ENCODE measurements around the gene ERP27.

ERP27 gene

DNA sequence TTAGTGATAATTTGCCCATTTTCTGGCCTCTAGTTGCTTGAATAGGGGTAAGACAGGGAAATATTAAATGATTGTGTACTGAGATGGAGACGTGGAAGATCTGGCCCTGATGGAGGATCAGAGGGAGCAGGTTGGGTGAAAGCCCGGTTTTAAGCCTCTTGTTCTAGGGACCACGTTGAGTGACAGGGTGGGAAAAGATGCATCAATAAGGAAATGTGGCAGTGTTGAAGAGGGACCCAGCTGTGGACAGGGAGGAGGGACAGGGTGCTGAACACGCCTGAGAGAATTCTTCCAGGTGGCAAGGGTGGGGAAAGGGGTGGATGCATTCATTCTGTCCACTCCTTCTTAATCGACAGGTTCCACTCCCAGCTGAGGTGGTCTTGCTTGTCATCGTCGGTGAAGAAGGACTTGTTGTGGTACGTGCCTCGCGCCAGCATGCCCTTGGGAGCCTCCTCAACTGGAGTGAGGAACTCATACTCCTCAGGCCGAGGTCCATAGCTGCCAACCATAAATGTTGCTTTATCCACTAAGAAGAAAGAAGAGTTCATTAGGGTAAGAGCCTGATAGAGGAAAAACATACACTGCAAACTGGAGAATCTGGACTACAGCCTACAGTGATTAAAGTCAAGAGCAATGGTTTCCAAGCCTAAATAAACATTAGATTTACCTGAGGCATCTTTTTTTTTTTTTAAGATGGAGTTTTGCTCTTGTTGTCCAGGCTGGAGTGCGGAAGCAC lies 4.0 kb upstream of the ERP27 start:
- no peaks in the 10 kb centered on the region for H3K36me3 ChIP-seq
- no peaks in the 10 kb centered on the region for H3K27me3 ChIP-seq
- H3K9me3 ChIP-seq = no peaks in the 10 kb centered on the region
- TF ChIP-seq, protein P1, sequence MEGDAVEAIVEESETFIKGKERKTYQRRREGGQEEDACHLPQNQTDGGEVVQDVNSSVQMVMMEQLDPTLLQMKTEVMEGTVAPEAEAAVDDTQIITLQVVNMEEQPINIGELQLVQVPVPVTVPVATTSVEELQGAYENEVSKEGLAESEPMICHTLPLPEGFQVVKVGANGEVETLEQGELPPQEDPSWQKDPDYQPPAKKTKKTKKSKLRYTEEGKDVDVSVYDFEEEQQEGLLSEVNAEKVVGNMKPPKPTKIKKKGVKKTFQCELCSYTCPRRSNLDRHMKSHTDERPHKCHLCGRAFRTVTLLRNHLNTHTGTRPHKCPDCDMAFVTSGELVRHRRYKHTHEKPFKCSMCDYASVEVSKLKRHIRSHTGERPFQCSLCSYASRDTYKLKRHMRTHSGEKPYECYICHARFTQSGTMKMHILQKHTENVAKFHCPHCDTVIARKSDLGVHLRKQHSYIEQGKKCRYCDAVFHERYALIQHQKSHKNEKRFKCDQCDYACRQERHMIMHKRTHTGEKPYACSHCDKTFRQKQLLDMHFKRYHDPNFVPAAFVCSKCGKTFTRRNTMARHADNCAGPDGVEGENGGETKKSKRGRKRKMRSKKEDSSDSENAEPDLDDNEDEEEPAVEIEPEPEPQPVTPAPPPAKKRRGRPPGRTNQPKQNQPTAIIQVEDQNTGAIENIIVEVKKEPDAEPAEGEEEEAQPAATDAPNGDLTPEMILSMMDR (IDR thresholded peaks at IDR 0.05; ENCODE audit: low read depth, low read length) = no peak
- H3K4me1 ChIP-seq = no peaks in the 10 kb centered on the region
- no peak overlapping the region for H3K4me3 ChIP-seq (ENCODE audit: low read depth, low read length)
- DNase-seq = no peak

DNA sequence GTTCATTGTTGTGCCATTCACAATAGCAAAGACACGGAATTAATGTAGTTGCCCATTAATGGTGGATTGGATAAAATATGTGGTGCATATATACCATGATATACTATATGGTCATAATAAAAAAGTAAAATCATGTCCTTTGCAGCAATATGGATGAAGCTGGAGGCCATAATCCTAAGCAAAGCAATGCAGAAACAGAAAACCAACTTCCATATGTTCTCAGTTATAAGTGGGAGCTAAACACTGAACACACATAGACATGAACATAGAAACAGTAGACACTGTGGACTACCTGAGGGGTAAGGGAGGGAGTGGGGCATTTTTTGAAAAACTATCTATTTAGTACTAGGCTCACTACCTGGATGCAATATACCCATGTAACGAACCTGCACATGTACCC lies 3.0 kb upstream of the ERP27 start:
- TF ChIP-seq, protein P1 (IDR thresholded peaks at IDR 0.05; ENCODE audit: low read depth, low read length) = no peak
- Histone ChIP-seq H3K9me3 (no peaks in the 10 kb centered on the region), H3K4me1 (peaks cover 2% of the 10 kb centered on the region; the same call in 1 of the 2 replicates), H3K36me3 (no peaks in the 10 kb centered on the region), H3K4me3 (ENCODE audit: low read depth, low read length) (no peak overlapping the region), H3K27me3 (no peaks in the 10 kb centered on the region)
- DNase-seq = no peak

DNA sequence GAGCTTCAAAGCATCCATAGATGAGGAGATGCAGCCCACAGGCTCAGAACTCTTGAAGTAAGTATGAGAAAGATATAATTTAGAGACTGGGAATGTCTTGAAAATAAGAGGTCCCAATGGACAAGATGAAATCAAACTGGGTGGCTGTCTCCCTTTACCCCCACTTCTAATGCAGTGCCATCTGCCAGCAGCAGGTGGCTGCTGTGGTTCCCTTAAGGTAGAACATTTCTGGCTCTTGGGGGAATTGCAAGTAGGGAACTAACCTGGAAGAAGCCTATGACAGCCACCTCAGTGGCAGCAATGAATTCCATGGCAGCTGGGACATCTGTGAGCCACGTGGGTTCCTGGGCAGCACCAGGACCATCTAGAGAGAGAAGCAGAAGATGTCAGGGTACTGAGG lies 648 bp downstream of the ERP27 start:
- no peaks in the 10 kb centered on the region for H3K9me3 ChIP-seq
- peaks cover 4% of the 10 kb centered on the region; the same call in 1 of the 2 replicates for H3K4me1 ChIP-seq
- no peak for DNase-seq
- no peak overlapping the region for H3K4me3 ChIP-seq (ENCODE audit: low read depth, low read length)
- TF ChIP-seq, protein P1 (IDR thresholded peaks at IDR 0.05; ENCODE audit: low read depth, low read length) = peak; percentile 41
- H3K36me3 ChIP-seq = no peaks in the 10 kb centered on the region
- H3K27me3 ChIP-seq = no peaks in the 10 kb centered on the region

DNA sequence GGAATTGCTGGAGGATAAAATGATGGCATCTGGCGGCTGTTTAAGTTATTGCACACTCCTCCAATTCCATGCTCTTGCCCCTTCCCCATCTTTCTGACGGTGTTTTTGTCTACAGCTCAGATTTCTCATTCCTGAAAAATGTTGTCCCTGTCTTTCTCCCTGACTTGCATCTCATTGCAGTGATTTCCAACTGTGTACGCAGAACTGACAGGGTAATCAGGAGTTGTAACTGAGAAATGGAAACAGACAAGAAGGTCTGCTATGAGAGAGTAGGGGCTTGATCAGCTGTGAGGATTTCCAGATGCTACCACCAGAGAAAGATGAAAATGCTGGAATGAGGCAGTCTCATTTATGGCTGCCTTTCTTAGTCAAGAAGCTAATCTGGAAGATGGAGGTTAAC lies 1.3 kb downstream of the ERP27 start:
- Histone ChIP-seq H3K9me3 (no peaks in the 10 kb centered on the region), H3K4me3 (ENCODE audit: low read depth, low read length) (no peak overlapping the region), H3K4me1 (peaks cover 4% of the 10 kb centered on the region; the same call in 1 of the 2 replicates), H3K36me3 (no peaks in the 10 kb centered on the region), H3K27me3 (no peaks in the 10 kb centered on the region)
- DNase-seq = no peak
- TF ChIP-seq, protein P1 (IDR thresholded peaks at IDR 0.05; ENCODE audit: low read depth, low read length) = peak; percentile 17

DNA sequence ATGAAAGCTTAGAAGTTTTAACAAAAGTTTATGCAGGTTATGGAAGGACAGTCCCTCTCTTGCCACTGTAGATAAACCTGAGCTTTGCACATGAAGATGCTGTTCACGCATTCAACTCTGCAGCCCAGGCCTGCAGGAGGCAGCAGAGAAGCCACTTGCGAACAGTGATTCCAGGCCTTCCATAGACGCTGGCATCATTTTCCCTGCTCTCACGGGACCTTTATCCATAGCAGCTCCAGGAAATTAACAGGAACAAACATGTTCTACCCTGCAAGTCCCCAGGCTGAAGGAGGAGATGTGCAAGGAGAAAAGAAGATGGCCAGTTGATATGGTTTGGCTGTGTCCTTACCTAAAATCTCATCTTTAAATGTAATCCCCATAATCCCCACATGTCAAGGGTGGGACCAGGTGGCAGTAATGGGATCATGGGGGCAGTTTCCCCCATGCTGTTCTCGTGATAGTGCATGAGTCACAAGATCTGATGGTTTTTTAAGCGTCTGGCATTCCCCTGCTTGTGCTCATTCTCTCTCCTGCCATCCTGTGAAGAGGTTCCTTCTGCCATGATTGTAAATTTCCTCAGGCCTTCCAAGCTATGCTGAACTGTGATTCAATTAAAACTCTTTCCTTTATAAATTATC lies 2.0 kb downstream of the ERP27 start:
- Histone ChIP-seq H3K4me1 (peaks cover 4% of the 10 kb centered on the region; the same call in 1 of the 2 replicates), H3K36me3 (no peaks in the 10 kb centered on the region), H3K9me3 (no peaks in the 10 kb centered on the region), H3K27me3 (no peaks in the 10 kb centered on the region), H3K4me3 (ENCODE audit: low read depth, low read length) (no peak overlapping the region)
- DNase-seq = peak; percentile 64
- TF ChIP-seq, protein P1 (IDR thresholded peaks at IDR 0.05; ENCODE audit: low read depth, low read length) = peak; percentile 82

DNA sequence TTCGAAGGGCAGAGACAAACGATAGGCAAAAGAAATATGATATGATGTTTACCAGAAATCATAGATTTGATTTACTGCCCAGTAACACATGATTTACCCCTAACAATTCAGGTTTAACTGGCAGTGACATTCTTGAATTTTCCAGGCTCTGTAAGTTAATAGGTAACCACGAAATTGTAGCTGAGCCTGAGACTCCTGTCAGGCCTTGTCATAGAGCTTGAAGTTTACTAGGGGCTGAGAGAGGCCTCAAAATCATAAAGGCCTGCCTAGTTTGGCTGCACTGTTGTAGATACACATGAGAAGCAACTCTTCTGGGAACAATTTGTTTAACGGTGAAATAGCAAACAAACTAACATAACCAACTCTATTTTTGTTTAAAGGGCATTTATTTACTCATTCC lies 3.3 kb downstream of the ERP27 start:
- Histone ChIP-seq H3K4me3 (ENCODE audit: low read depth, low read length) (no peak overlapping the region), H3K36me3 (no peaks in the 10 kb centered on the region), H3K27me3 (no peaks in the 10 kb centered on the region), H3K9me3 (no peaks in the 10 kb centered on the region), H3K4me1 (peaks cover 4% of the 10 kb centered on the region; the same call in 1 of the 2 replicates)
- TF ChIP-seq, protein P1 (IDR thresholded peaks at IDR 0.05; ENCODE audit: low read depth, low read length) = no peak
- DNase-seq = no peak

Measured in BE2C (cell line).